ENCODE data around the gene CLIP1.
"Not testable (repeated sequence)": the region's sequence is repeated elsewhere in the genome, so short reads cannot be mapped to it uniquely, and the experiment has no call there.

CLIP1 gene

GRCh38 chr12:122459211-122459610, 36.7 kb upstream of the CLIP1 start:
- no peak for TF ChIP-seq CTCF (IDR thresholded peaks at IDR 0.05; ENCODE audit: extremely low read depth, missing control alignments)

GRCh38 chr12:122458105-122459035, 35.9 kb upstream of the CLIP1 start:
- no peak for TF ChIP-seq CTCF (IDR thresholded peaks at IDR 0.05; ENCODE audit: extremely low read depth, missing control alignments)
- no peak for DNase-seq (ENCODE audit: low spot score)

More at GRCh38 chr12:122459211-122459610, 36.7 kb upstream of the CLIP1 start:
- DNase-seq (ENCODE audit: low spot score): no peak

- DNase-seq (ENCODE audit: low spot score): no peak
- TF ChIP-seq CTCF (IDR thresholded peaks at IDR 0.05; ENCODE audit: extremely low read depth, missing control alignments): no peak
These were observed 35.2 kb upstream of the CLIP1 start for GRCh38 chr12:122457627-122458026.

GRCh38 chr12:122454739-122455138, 32.3 kb upstream of the CLIP1 start:
- no peak for TF ChIP-seq CTCF (IDR thresholded peaks at IDR 0.05; ENCODE audit: extremely low read depth, missing control alignments)
- DNase-seq (ENCODE audit: low spot score): no peak

GRCh38 chr12:122454250-122454721, 31.8 kb upstream of the CLIP1 start:
- no peak for TF ChIP-seq CTCF (IDR thresholded peaks at IDR 0.05; ENCODE audit: extremely low read depth, missing control alignments)
- no peak for DNase-seq (ENCODE audit: low spot score)

GRCh38 chr12:122452701-122453285, 30.3 kb upstream of the CLIP1 start:
- DNase-seq (ENCODE audit: low spot score): no peak
- no peak for TF ChIP-seq CTCF (IDR thresholded peaks at IDR 0.05; ENCODE audit: extremely low read depth, missing control alignments)

- DNase-seq (ENCODE audit: low spot score): no peak
- no peak for TF ChIP-seq CTCF (IDR thresholded peaks at IDR 0.05; ENCODE audit: extremely low read depth, missing control alignments)
These were observed 26.8 kb upstream of the CLIP1 start for GRCh38 chr12:122449317-122449716.

- DNase-seq (ENCODE audit: low spot score): not testable (repeated sequence)
These were observed 25.4 kb upstream of the CLIP1 start for GRCh38 chr12:122447825-122448224.

GRCh38 chr12:122446390-122446789, 23.9 kb upstream of the CLIP1 start:
- DNase-seq (ENCODE audit: low spot score): not testable (repeated sequence)

- not testable (repeated sequence) for DNase-seq (ENCODE audit: low spot score)
These were observed 21.6 kb upstream of the CLIP1 start for GRCh38 chr12:122444071-122444470.

GRCh38 chr12:122438822-122439221, 16.4 kb upstream of the CLIP1 start:
- not testable (repeated sequence) for DNase-seq (ENCODE audit: low spot score)

Data from GM20000 (cell line).